Measurements from ENCODE around the gene PMPCA.

The PMPCA gene

GRCh38 chr9:136453326-136453725 lies 42.9 kb downstream of the PMPCA start:
- Histone ChIP-seq H3K4me3 (no peak overlapping the region), H3K27ac (no peak overlapping the region)
- no peak for DNase-seq (ENCODE audit: low spot score)
- TF ChIP-seq CTCF (IDR thresholded peaks at IDR 0.05) = no peak

- no peak overlapping the region for H3K4me3 ChIP-seq
- TF ChIP-seq CTCF (IDR thresholded peaks at IDR 0.05) = no peak
- DNase-seq (ENCODE audit: low spot score) = no peak
- no peak overlapping the region for H3K27ac ChIP-seq
Measured at GRCh38 chr9:136454026-136454796, 43.8 kb downstream of the PMPCA start.

GRCh38 chr9:136455043-136456002 lies 44.9 kb downstream of the PMPCA start:
- no peak for DNase-seq (ENCODE audit: low spot score)
- Histone ChIP-seq H3K27ac (no peak overlapping the region), H3K4me3 (no peak overlapping the region)
- no peak for TF ChIP-seq CTCF (IDR thresholded peaks at IDR 0.05)

- H3K27ac ChIP-seq = no peak overlapping the region
- H3K4me3 ChIP-seq = no peak overlapping the region
- no peak for TF ChIP-seq CTCF (IDR thresholded peaks at IDR 0.05)
- DNase-seq (ENCODE audit: low spot score) = no peak
Measured at GRCh38 chr9:136456258-136456657, 45.8 kb downstream of the PMPCA start.

GRCh38 chr9:136457326-136457725 lies 46.9 kb downstream of the PMPCA start:
- DNase-seq (ENCODE audit: low spot score) = no peak
- no peak overlapping the region for H3K27ac ChIP-seq
- H3K4me3 ChIP-seq = no peak overlapping the region
- no peak for TF ChIP-seq CTCF (IDR thresholded peaks at IDR 0.05)

- Histone ChIP-seq H3K27ac (no peak overlapping the region), H3K4me3 (no peak overlapping the region)
- TF ChIP-seq CTCF (IDR thresholded peaks at IDR 0.05) = no peak
- DNase-seq (ENCODE audit: low spot score) = no peak
Measured at GRCh38 chr9:136459425-136459824, 49.0 kb downstream of the PMPCA start.
